NAMALWA (cell line): ENCODE data around the gene MNDA.
"Not testable (repeated sequence)": the region's sequence is repeated elsewhere in the genome, so short reads cannot be mapped to it uniquely, and the experiment has no call there.

Experiments
- DNase-seq: peaks from one replicate; pipeline ENCODE4 v3.0.0-alpha.2; 2015; ENCODE audit warnings: low spot score

Gene MNDA

DNA sequence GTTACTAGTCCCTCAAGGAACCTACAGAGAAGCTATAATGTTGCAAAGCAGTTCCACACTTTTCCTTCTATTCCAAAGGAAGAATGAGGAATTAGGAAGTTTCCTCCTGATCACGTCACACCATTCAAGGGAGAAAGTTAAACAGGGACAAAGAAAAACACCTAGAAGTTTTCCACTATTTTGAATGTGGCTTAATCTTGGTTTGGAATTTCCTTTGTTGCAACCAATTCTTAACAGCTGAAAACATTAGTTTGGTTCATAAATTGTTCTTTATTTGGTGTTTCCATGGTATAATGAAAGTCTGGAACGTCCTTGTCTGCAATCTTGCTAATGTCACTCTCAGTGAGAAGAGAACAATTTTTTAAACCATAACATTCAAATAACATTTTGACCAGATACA, 8.4 kb downstream of the MNDA start:
- no peak for DNase-seq

DNA sequence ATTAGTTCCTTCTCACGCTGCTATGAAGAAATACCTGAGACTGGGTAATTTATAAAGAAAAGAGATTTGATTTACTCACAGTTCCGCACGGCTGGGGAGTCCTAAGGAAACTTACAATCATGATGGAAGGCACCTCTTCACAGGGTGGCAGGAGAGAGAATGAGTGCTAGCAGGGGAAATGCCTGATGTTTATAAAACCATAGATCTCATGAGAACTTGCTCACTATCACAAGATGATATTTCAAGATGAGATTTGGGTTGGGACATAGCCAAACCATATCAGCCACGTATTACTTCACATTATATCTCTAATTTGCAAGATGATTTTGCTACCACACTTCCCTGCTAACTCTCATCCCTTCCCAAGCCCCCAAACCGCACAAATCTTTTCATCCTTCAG, 9.1 kb downstream of the MNDA start:
- DNase-seq, result no peak

DNA sequence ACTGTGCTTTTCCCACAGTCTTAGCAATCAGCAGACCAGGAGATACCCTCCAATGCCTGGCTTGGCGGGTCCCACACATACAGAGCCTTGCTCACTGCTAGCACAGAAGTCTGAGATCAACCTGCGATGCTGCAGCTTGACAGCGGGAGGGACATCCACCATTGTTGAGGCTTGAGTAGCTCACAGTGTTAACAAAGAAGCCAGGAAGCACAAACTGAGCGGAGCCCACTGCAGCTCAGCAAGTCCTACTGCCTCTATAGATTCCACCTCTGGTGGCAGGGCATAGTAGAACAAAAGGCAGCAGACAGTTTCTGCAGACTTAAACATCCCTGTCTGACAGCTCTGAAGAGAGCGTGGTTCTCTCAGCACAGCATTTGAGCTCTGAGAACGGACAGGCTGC, 33.4 kb downstream of the MNDA start:
- no peak for DNase-seq

GRCh38 chr1:158870438-158870837, 39.3 kb downstream of the MNDA start:
- DNase-seq, result not testable (repeated sequence)

GRCh38 chr1:158873141-158873540, 42.0 kb downstream of the MNDA start:
- no peak for DNase-seq

DNA sequence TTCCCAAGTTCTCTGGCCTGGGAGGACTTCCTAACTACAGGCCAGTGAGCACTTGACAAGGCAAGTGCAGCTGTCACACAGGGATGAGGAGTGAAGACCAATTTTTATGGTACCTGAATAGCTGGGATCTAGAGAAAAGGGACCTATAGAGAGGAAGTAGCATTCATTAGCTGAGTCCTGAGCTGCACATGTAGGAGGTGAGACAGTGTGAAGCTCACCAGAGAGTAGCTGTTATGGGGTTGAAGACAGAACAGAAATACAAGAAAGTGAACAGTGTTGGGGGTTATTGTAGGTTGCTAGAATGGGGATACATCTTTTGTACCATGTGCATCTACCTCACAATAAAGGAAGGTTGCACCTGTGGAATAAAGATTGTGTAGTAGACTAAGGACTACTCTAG, 62.5 kb downstream of the MNDA start:
- DNase-seq, result no peak

DNA sequence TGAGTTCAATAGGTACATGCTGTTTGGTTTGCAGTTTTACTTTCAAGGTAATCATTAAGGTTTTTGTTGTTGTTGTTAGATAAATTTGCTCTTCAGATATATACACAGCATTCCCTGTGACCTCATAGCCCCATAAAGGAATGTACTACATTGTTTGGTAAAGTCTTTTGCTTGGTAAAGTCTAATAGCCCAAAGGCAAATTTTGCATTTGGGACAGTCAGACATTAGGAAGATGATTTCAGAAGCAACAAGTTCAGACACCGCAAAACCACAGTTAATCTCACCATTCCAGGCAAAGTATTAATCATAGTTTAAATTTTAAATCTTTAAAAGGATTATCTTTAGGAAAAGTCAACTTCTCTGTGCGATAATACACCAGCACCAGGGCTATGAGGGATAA, 67.6 kb downstream of the MNDA start:
- no peak for DNase-seq
